Aorta (tissue), 5 donors: ENCODE results near the gene NAIF1. TPM values are rescaled to one million over a fixed set of nuclear protein-coding genes. Genes with fewer than 3 reads are reported as not detected.
"Not testable (repeated sequence)": the region's sequence is repeated elsewhere in the genome, so short reads cannot be mapped to it uniquely, and the experiment has no call there.

Source experiments
- ATAC-seq: fragments of 200-7000 bp; cut with Tn5 transposase; one replicate; pipeline ENCODE4 v1.9.1; 2022; ENCODE audit warnings: moderate library complexity; ENCODE audit not compliant: low FRiP score
- DNase-seq, 2 donors: peaks; one replicate each; pipeline ENCODE4 v3.0.0-alpha.2; 2020
- H3K27ac ChIP-seq, 2 donors: one replicate each; pipeline ENCODE4 v1.5.1; 2013; ENCODE audit warnings: low read length in 2 of 2, mild to moderate bottlenecking in 2 of 2, moderate library complexity in 2 of 2, control low read depth in 1 of 2, inconsistent platforms in 1 of 2, low read depth in 1 of 2
- H3K27me3 ChIP-seq, 2 donors: one replicate each; pipeline ENCODE4 v1.6.1; 2013; ENCODE audit warnings: control low read depth in 1 of 2, low read length in 1 of 2, mild to moderate bottlenecking in 1 of 2, moderate library complexity in 1 of 2; ENCODE audit not compliant: insufficient read depth in 2 of 2, control insufficient read depth in 1 of 2
- H3K36me3 ChIP-seq, 2 donors: one replicate each; pipeline ENCODE4 v1.6.1; 2013; ENCODE audit warnings: control low read depth in 1 of 2, low read length in 1 of 2, mild to moderate bottlenecking in 1 of 2; ENCODE audit not compliant: insufficient read depth in 2 of 2, control insufficient read depth in 1 of 2
- H3K4me1 ChIP-seq, 2 donors: one replicate each; pipeline ENCODE4 v1.6.1; 2013; ENCODE audit warnings: low read length in 2 of 2, control low read depth in 1 of 2, mild to moderate bottlenecking in 1 of 2, moderate library complexity in 1 of 2; ENCODE audit not compliant: insufficient read depth in 2 of 2, control insufficient read depth in 1 of 2
- H3K4me3 ChIP-seq, 2 donors: one replicate each; pipeline ENCODE4 v1.5.1; 2013; ENCODE audit warnings: low read length in 2 of 2, control low read depth in 1 of 2, mild to moderate bottlenecking in 1 of 2
- H3K9me3 ChIP-seq: one replicate; pipeline ENCODE4 v1.6.1; 2013; ENCODE audit warnings: mild to moderate bottlenecking, low read length; ENCODE audit not compliant: control insufficient read depth
- WGBS, 2 donors: extraction: QIAGEN DNeasy Blood & Tissue Kit; methylation state at CpG; one replicate each; pipeline ENCODE4 v1.1.7; 2013; 5-methylcytosine and 5-hydroxymethylcytosine counted together
- intact Hi-C, 2 donors: fragments of 100-400 bp; cut with DNase I; formaldehyde crosslinking; loops; one replicate each; pipeline versions ENCODE4 v1.14.2 to v1.15.0; 2022
- polyA plus RNA-seq, 2 donors: library from polyadenylated mRNA; stranded (reverse); fragments of 200-250 nt; gene quantifications; one replicate each; pipeline ENCODE4 v1.2.3, GENCODE V29; 2013
- total RNA-seq, 2 donors: library from RNA; stranded (reverse); fragmentation: NEBNext Ultra II Directional; extraction: Animal tissue kit (Norgen Biotek cat#: 25700); gene quantifications; one replicate each; pipeline ENCODE4 v1.2.1, GENCODE V29; 2021
- donor health status: healthy with polysubstance abuse.
- donor health status: Bipolar disorder and iron deficiency.
- donor health status: DM: no; HTN: no; CAD: no.
- donor health status: DM: no; HTN: no; CAD: no.
- donor health status: DM: yes; HTN: yes; CAD: no.

Gene NAIF1
- total and polyA plus RNA-seq, 4 donors = 5.4 to 10.4 (median 8.0) TPM

- DNase-seq (no peak), ATAC-seq (no peak)
- H3K4me1 ChIP-seq = no peaks in the 10 kb centered on the region
- no peaks in the 10 kb centered on the region for H3K9me3 ChIP-seq
- H3K36me3 ChIP-seq = no peaks in the 10 kb centered on the region
- 94% methylated on average over 4 of the region's 4 CpGs for WGBS, 2 donors
- H3K27me3 ChIP-seq = no peaks in the 10 kb centered on the region
- no peak overlapping the region for H3K27ac ChIP-seq
- intact Hi-C loops = loop anchor here in 1 of 2 donors (2.0 kb wide), 1 partner anchor 91 kb away; no protein-coding TSS in a partner anchor
- no peak overlapping the region for H3K4me3 ChIP-seq
Observed at GRCh38 chr9:128033609-128034008, 33.5 kb downstream of the NAIF1 start.

- no peak for DNase-seq
- intact Hi-C loops = no loop called here
- Histone ChIP-seq H3K27ac (no peak overlapping the region), H3K9me3 (no peaks in the 10 kb centered on the region), H3K4me1 (no peaks in the 10 kb centered on the region), H3K27me3 (no peaks in the 10 kb centered on the region), H3K36me3 (no peaks in the 10 kb centered on the region), H3K4me3 (no peak overlapping the region)
- WGBS, 2 donors = 92 to 93% methylated on average over 4 of the region's 4 CpGs
- no peak for ATAC-seq
Observed at GRCh38 chr9:128027705-128028104, 39.4 kb downstream of the NAIF1 start.

- H3K27ac ChIP-seq = no peak overlapping the region
- intact Hi-C loops = no loop called here
- no peaks in the 10 kb centered on the region for H3K4me1 ChIP-seq
- no peak overlapping the region for H3K4me3 ChIP-seq
- no peaks in the 10 kb centered on the region for H3K36me3 ChIP-seq
- no peak for ATAC-seq
- 84 to 85% methylated on average over 11 of the region's 11 CpGs for WGBS, 2 donors
- no peaks in the 10 kb centered on the region for H3K27me3 ChIP-seq
- no peaks in the 10 kb centered on the region for H3K9me3 ChIP-seq
- DNase-seq = no peak
Observed at GRCh38 chr9:128026773-128027541, 40.2 kb downstream of the NAIF1 start.

GRCh38 chr9:128026255-128026772 is 40.8 kb downstream of the NAIF1 start:
- WGBS, 2 donors = 93 to 94% methylated on average over 12 of the region's 12 CpGs
- no peak overlapping the region for H3K27ac ChIP-seq
- ATAC-seq (no peak), DNase-seq (peak in 1 of 2 donors; percentile 47)
- no peak overlapping the region for H3K4me3 ChIP-seq
- no peaks in the 10 kb centered on the region for H3K9me3 ChIP-seq
- intact Hi-C loops = no loop called here
- no peaks in the 10 kb centered on the region for H3K4me1 ChIP-seq
- H3K36me3 ChIP-seq = no peaks in the 10 kb centered on the region
- no peaks in the 10 kb centered on the region for H3K27me3 ChIP-seq

GRCh38 chr9:128025736-128026135 is 41.4 kb downstream of the NAIF1 start:
- WGBS, 2 donors = 61 to 69% methylated on average over 4 of the region's 4 CpGs
- Histone ChIP-seq H3K27ac (no peak overlapping the region), H3K27me3 (no peaks in the 10 kb centered on the region), H3K4me3 (no peak overlapping the region), H3K36me3 (no peaks in the 10 kb centered on the region), H3K4me1 (no peaks in the 10 kb centered on the region), H3K9me3 (no peaks in the 10 kb centered on the region)
- ATAC-seq (no peak), DNase-seq (no peak)
- intact Hi-C loops = no loop called here

GRCh38 chr9:128024761-128025308 is 42.3 kb downstream of the NAIF1 start:
- whole genome bisulfite sequencing, 2 donors = 88 to 90% methylated on average over 5 of the region's 5 CpGs
- Histone ChIP-seq H3K27me3 (no peaks in the 10 kb centered on the region), H3K4me3 (no peak overlapping the region), H3K36me3 (no peaks in the 10 kb centered on the region), H3K27ac (no peak overlapping the region), H3K4me1 (no peaks in the 10 kb centered on the region), H3K9me3 (no peaks in the 10 kb centered on the region)
- ATAC-seq (no peak), DNase-seq (no peak)
- intact Hi-C loops = no loop called here

- H3K4me1 ChIP-seq, H3K27me3 ChIP-seq, intact Hi-C loops, H3K36me3 ChIP-seq, ATAC-seq, H3K4me3 ChIP-seq, H3K27ac ChIP-seq, DNase-seq, H3K9me3 ChIP-seq: not testable (repeated sequence)
- WGBS, 2 donors = 87 to 88% methylated on average over 12 of the region's 12 CpGs
Observed at GRCh38 chr9:128023671-128024070, 43.4 kb downstream of the NAIF1 start.

GRCh38 chr9:128022886-128023285 is 44.2 kb downstream of the NAIF1 start:
- H3K27ac ChIP-seq = no peak overlapping the region
- DNase-seq (no peak), ATAC-seq (no peak)
- H3K27me3 ChIP-seq = no peaks in the 10 kb centered on the region
- no peaks in the 10 kb centered on the region for H3K36me3 ChIP-seq
- H3K9me3 ChIP-seq = no peaks in the 10 kb centered on the region
- H3K4me1 ChIP-seq = no peaks in the 10 kb centered on the region
- no peak overlapping the region for H3K4me3 ChIP-seq
- WGBS, 2 donors = 28 to 30% methylated on average over 2 of the region's 2 CpGs
- intact Hi-C loops = no loop called here

GRCh38 chr9:128021098-128021497 is 46.0 kb downstream of the NAIF1 start:
- H3K4me1 ChIP-seq = no peaks in the 10 kb centered on the region
- H3K36me3 ChIP-seq = no peaks in the 10 kb centered on the region
- WGBS, 2 donors = 0 to 36% methylated on average over 1 of the region's 1 CpG
- no peak for DNase-seq
- H3K27ac ChIP-seq = no peak overlapping the region
- H3K27me3 ChIP-seq = no peaks in the 10 kb centered on the region
- intact Hi-C loops = no loop called here
- ATAC-seq = no peak
- H3K4me3 ChIP-seq = no peak overlapping the region
- H3K9me3 ChIP-seq = no peaks in the 10 kb centered on the region
